K562 (cell line): ENCODE measurements around the gene UBQLNL. TPM values are rescaled to one million over a fixed set of nuclear protein-coding genes. Genes with fewer than 3 reads are reported as not detected.
A peak's percentile ranks its signal among the peaks of the same experiment; 100 is the strongest.

Source experiments
- EWSR1 ChIP-seq: fragments of 450-650 bp; IDR thresholded peaks from 2 replicates; pipeline ENCODE4 v1.6.1; 2018; ENCODE audit warnings: borderline replicate concordance, mild to moderate bottlenecking, low read depth, moderate library complexity; ENCODE audit not compliant: partially characterized antibody
- HDAC3 ChIP-seq: fragments of 450-650 bp; IDR thresholded peaks from 2 replicates; pipeline ENCODE4 v1.6.1; 2018; ENCODE audit warnings: borderline replicate concordance, mild to moderate bottlenecking, moderate library complexity; ENCODE audit not compliant: partially characterized antibody
- NFXL1 ChIP-seq: fragments of 450-650 bp; formaldehyde crosslinking; IDR thresholded peaks from 2 replicates; pipeline ENCODE4 v1.4.0; 2021; ENCODE audit warnings: mild to moderate bottlenecking
- RBM15 ChIP-seq: fragments of 200-400 bp; formaldehyde crosslinking; IDR thresholded peaks from 2 replicates; pipeline ENCODE4 v1.6.1; 2018; ENCODE audit warnings: mild to moderate bottlenecking, low read length, moderate library complexity; ENCODE audit not compliant: insufficient read depth
- RREB1 ChIP-seq: fragments of 250-450 bp; sonication (Bioruptor Pico); IDR thresholded peaks from 2 replicates; pipeline ENCODE4 v1.4.0; 2020
- SMARCE1 ChIP-seq: fragments of 450-650 bp; IDR thresholded peaks from 2 replicates; pipeline ENCODE4 v1.7.1; 2016; ENCODE audit warnings: mild to moderate bottlenecking
- SRSF3 ChIP-seq: fragments of 200-400 bp; formaldehyde crosslinking; IDR thresholded peaks from 2 replicates; pipeline ENCODE4 v1.6.1; 2016; ENCODE audit warnings: mild to moderate bottlenecking, low read length, moderate library complexity; ENCODE audit not compliant: insufficient read depth
- TARDBP ChIP-seq: fragments of 450-650 bp; IDR thresholded peaks from 2 replicates; pipeline ENCODE4 v1.6.1; 2016
- TOE1 ChIP-seq, 2 experiments: fragments of 450-650 bp in 1 of 2; sonication (generic) in 1 of 2; formaldehyde crosslinking in 1 of 2; IDR thresholded peaks; 2 replicates each; pipeline versions ENCODE4 v1.7.1 to v1.8.0; 2016 to 2022; ENCODE audit warnings: borderline replicate concordance in 2 of 2, mild to moderate bottlenecking in 2 of 2, antibody characterized with exemption in 1 of 2, inconsistent platforms in 1 of 2, low read depth in 1 of 2, missing genetic modification reagents in 1 of 2, moderate library complexity in 1 of 2
- ZBTB1 ChIP-seq: sonication (generic); formaldehyde crosslinking; IDR thresholded peaks from 2 replicates; pipeline ENCODE4 v1.8.1; 2023; ENCODE audit warnings: missing genetic modification reagents, low read depth, mild to moderate bottlenecking, borderline replicate concordance
- ZNF146 ChIP-seq: IDR thresholded peaks from one replicate; pipeline ENCODE4 v1.6.1; 2018; ENCODE audit warnings: missing compliant biosample characterization; ENCODE audit not compliant: unreplicated experiment
- ZNF324 ChIP-seq: fragments of 250-450 bp; sonication (Bioruptor Pico); IDR thresholded peaks from 2 replicates; pipeline ENCODE4 v1.4.0; 2020; ENCODE audit warnings: mild to moderate bottlenecking
- polyA plus RNA-seq, 8 experiments: library from polyadenylated mRNA; depleted of rRNA in 4 of 8; stranded (reverse) in 5 of 8; unstranded in 3 of 8; fragments of >200 nt; fragmentation: Nextera tagmentation in 2 of 8; fragmentation: Illumina TruSeq in 1 of 8; extraction: Ambion mirVana in 2 of 8; extraction: Trizol in 1 of 8; gene quantifications; 2 replicates each; pipeline versions ENCODE4 v1.2.1 to v1.2.3, GENCODE V29; 2011 to 2014; ENCODE audit warnings: inconsistent platforms in 1 of 8, missing spikeins in 1 of 8
- total RNA-seq, 7 experiments: library from RNA; depleted of rRNA in 6 of 7; stranded (reverse); fragments of >200 nt in 6 of 7; fragmentation: Illumina TruSeq in 2 of 7; extraction: Trizol in 2 of 7; gene quantifications; 2 replicates each; pipeline versions ENCODE4 v1.2.1 to v1.2.3, GENCODE V29; 2011 to 2021; ENCODE audit warnings: low replicate concordance in 1 of 7
- TF ChIP-seq, protein P1 (sequence below): fragments of 450-650 bp; IDR thresholded peaks from one replicate; pipeline ENCODE4 v1.6.1; 2018; ENCODE audit warnings: mild to moderate bottlenecking, moderate library complexity; ENCODE audit not compliant: partially characterized antibody
- TF ChIP-seq, protein P2 (sequence below): fragments of 450-650 bp; IDR thresholded peaks from 2 replicates; pipeline ENCODE4 v1.6.1; 2017; ENCODE audit warnings: mild to moderate bottlenecking, moderate library complexity

Gene UBQLNL
- total and polyA plus RNA-seq, 9 of the 15 experiments (the other 6 are each of a cell fraction or from before 2014, with no cell fraction given), result 0.07 to 0.27 (median 0.14) TPM

- TF ChIP-seq RREB1 (CRISPR knock-in tag) (no peak), SRSF3 (no peak), RBM15 (no peak), NFXL1 (CRISPR knock-in tag) (no peak), EWSR1 (no peak), HDAC3 (peak; percentile 75), ZNF146 (CRISPR knock-in tag) (no peak), ZBTB1 (CRISPR knock-in tag) (no peak), TARDBP (no peak), ZNF324 (CRISPR knock-in tag) (no peak), TOE1 (IDR thresholded peaks at IDR 0.05; ENCODE audit: borderline replicate concordance) (peak; percentile 13; the same call in 1 of the 2 replicates), TOE1 (CRISPR knock-in tag; IDR thresholded peaks at IDR 0.05; ENCODE audit: borderline replicate concordance, low read depth) (no peak), SMARCE1 (no peak)
- TF ChIP-seq, protein P1, sequence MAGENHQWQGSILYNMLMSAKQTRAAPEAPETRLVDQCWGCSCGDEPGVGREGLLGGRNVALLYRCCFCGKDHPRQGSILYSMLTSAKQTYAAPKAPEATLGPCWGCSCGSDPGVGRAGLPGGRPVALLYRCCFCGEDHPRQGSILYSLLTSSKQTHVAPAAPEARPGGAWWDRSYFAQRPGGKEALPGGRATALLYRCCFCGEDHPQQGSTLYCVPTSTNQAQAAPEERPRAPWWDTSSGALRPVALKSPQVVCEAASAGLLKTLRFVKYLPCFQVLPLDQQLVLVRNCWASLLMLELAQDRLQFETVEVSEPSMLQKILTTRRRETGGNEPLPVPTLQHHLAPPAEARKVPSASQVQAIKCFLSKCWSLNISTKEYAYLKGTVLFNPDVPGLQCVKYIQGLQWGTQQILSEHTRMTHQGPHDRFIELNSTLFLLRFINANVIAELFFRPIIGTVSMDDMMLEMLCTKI, result no peak
- TF ChIP-seq, protein P2, sequence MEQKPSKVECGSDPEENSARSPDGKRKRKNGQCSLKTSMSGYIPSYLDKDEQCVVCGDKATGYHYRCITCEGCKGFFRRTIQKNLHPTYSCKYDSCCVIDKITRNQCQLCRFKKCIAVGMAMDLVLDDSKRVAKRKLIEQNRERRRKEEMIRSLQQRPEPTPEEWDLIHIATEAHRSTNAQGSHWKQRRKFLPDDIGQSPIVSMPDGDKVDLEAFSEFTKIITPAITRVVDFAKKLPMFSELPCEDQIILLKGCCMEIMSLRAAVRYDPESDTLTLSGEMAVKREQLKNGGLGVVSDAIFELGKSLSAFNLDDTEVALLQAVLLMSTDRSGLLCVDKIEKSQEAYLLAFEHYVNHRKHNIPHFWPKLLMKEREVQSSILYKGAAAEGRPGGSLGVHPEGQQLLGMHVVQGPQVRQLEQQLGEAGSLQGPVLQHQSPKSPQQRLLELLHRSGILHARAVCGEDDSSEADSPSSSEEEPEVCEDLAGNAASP, result no peak
Measured at GRCh38 chr11:5505363-5506048, 11.0 kb downstream of the UBQLNL start (continued).
